Measurements from ENCODE around the gene MARCHF11.

MARCHF11 gene

GRCh38 chr5:16050414-16050813 lies 129.2 kb downstream of the MARCHF11 start:
- DNase-seq, result no peak

GRCh38 chr5:16049761-16050160 lies 129.8 kb downstream of the MARCHF11 start:
- DNase-seq, result no peak

- no peak for DNase-seq
These were observed 131.5 kb downstream of the MARCHF11 start for GRCh38 chr5:16048132-16048531.

- no peak for DNase-seq
These were observed 136.1 kb downstream of the MARCHF11 start for GRCh38 chr5:16043349-16043965.

GRCh38 chr5:16037121-16037845 lies 142.3 kb downstream of the MARCHF11 start:
- DNase-seq, result peak; percentile 9

GRCh38 chr5:16034319-16035001 lies 145.1 kb downstream of the MARCHF11 start:
- no peak for DNase-seq

GRCh38 chr5:16033187-16033925 lies 146.2 kb downstream of the MARCHF11 start:
- no peak for DNase-seq

GRCh38 chr5:16028708-16029107 lies 150.9 kb downstream of the MARCHF11 start:
- no peak for DNase-seq

- DNase-seq, result no peak
These were observed 153.9 kb downstream of the MARCHF11 start for GRCh38 chr5:16025681-16026080.

GRCh38 chr5:16018970-16019369 lies 160.6 kb downstream of the MARCHF11 start:
- no peak for DNase-seq

GRCh38 chr5:16017720-16018119 lies 161.9 kb downstream of the MARCHF11 start:
- no peak for DNase-seq

Data from DMS53 (cell line).